ENCODE results near the gene CES5A.
"Not testable (repeated sequence)": the region's sequence is repeated elsewhere in the genome, so short reads cannot be mapped to it uniquely, and the experiment has no call there.

Gene CES5A

DNA sequence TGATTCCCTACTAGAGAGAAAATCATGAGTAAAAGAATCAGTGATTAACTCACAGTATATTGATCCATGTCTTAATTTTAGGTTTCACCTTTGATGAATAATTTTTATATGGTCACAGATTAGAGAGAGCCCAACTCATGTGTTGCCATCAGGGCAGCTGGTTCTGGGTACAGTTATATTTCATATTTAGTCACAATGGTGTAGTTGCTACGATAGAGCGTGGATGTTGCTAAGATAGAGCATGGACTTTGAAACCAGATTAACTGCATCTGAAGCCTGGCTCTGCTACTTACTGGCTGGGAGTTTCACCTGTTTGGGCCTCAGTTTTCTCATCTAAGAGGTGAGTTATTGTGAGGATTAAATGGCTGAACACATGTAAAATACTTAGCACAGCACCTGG, 61.0 kb downstream of the CES5A start:
- H3K27me3 ChIP-seq (ENCODE audit: low read depth); in situ Hi-C loops (cut with MboI; ENCODE audit: low sequenced_read_pairs); H3K36me3 ChIP-seq (replicated peaks); DNase-seq (ENCODE audit: low spot score in 2 of 2); H3K4me1 ChIP-seq; H3K9me3 ChIP-seq; H3K4me3 ChIP-seq: not testable (repeated sequence)

DNA sequence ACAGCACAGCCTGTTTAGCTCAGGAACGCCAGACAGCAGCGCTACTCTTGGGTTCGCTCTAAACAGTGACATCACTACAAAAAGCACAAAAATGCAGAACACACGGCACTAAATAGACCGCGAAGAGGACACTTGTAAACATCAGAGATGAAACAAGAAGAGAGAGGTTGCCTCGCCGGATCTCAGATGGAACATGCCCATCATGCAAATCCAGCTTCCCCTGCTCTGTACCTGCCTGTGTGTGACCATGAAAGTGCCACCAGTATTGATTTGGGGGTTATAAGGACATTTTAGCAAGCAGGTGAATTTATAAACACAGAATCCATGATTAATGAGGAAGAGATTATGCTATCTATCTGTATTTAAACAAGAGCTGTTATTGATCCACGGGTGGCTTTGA, 61.4 kb downstream of the CES5A start:
- DNase-seq (ENCODE audit: low spot score in 2 of 2); H3K27me3 ChIP-seq (ENCODE audit: low read depth); H3K4me3 ChIP-seq; H3K9me3 ChIP-seq; in situ Hi-C loops (cut with MboI; ENCODE audit: low sequenced_read_pairs); H3K4me1 ChIP-seq; H3K36me3 ChIP-seq (replicated peaks): not testable (repeated sequence)

DNA sequence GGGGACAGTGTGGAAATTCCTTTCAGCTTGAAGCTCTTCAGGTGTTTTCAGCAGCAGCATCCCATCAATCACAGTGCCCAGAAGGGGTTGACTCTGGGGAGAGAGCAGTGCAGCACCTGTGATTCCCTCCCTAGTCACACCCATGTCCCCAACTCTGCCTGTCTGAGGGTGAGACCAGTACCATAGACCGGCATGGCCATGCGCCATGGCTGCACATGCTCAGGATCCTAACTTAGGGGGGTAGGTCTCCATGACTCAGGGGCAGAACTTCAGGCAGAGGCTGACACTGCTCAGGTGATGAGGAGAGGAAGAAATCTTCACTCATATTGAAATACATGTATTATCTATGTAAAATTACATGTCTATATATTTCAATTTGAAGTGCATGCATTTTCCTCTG, 62.2 kb downstream of the CES5A start:
- in situ Hi-C loops (cut with MboI; ENCODE audit: low sequenced_read_pairs) = no loop called here
- Histone ChIP-seq H3K4me1 (peaks cover 4% of the 10 kb centered on the region; the same call in 1 of the 2 replicates), H3K36me3 (replicated peaks) (no peaks in the 10 kb centered on the region), H3K9me3 (no peaks in the 10 kb centered on the region), H3K27me3 (ENCODE audit: low read depth) (no peaks in the 10 kb centered on the region), H3K4me3 (no peak overlapping the region)
- no peak for DNase-seq (ENCODE audit: low spot score in 2 of 2)

DNA sequence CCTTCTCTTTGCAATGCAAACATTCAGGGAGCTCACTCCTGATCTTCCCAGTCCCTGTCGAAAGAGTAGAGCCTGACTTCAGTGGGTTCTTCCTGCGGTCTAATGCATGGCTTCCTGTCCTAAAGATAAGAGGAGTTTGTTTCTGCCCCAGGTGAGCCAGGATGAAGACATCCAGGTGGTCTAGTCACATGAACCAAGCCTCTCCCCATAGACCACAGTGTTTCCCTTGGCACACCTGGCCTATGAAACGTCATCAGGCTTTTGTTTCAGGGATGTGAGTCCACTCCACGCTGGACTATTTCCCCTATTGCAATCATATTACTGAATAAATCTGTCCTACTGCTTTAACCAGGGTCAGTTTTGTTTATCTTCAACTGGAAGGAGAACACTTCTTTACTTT, 63.4 kb downstream of the CES5A start:
- Histone ChIP-seq H3K4me1 (peaks cover 4% of the 10 kb centered on the region; the same call in 1 of the 2 replicates), H3K9me3 (no peaks in the 10 kb centered on the region), H3K4me3 (no peak overlapping the region), H3K36me3 (replicated peaks) (no peaks in the 10 kb centered on the region), H3K27me3 (ENCODE audit: low read depth) (no peaks in the 10 kb centered on the region)
- in situ Hi-C loops (cut with MboI; ENCODE audit: low sequenced_read_pairs) = no loop called here
- no peak for DNase-seq (ENCODE audit: low spot score in 2 of 2)

DNA sequence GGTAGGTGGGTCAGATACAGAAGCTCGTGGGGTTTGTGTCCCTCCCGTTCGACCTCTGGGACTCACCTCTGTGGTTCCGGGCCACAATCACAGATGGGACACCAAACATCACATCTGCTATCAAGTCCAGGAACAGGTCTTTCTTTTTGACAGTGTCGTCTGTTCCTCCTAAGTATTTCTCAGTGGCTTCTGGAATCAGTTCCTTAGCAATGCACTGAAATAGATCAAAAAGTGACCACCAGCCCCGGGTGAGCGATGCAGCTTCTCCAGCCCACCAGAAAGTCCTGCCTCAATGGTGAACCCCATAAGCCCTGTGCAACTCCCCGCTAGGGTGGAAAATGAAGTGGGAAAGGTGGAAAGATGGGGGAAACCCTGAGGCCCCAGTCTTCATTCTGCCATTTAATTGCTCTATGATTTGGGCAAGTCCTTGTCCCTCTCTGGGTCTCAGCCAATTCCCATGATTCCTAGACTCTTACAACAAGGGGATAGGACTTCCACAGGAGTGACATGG, 64.7 kb downstream of the CES5A start:
- H3K36me3 ChIP-seq (replicated peaks) = no peaks in the 10 kb centered on the region
- DNase-seq (ENCODE audit: low spot score in 2 of 2) = no peak
- no peaks in the 10 kb centered on the region for H3K9me3 ChIP-seq
- no peaks in the 10 kb centered on the region for H3K27me3 ChIP-seq (ENCODE audit: low read depth)
- H3K4me3 ChIP-seq = no peak overlapping the region
- in situ Hi-C loops (cut with MboI; ENCODE audit: low sequenced_read_pairs) = no loop called here
- peaks cover 4% of the 10 kb centered on the region; the same call in 1 of the 2 replicates for H3K4me1 ChIP-seq

DNA sequence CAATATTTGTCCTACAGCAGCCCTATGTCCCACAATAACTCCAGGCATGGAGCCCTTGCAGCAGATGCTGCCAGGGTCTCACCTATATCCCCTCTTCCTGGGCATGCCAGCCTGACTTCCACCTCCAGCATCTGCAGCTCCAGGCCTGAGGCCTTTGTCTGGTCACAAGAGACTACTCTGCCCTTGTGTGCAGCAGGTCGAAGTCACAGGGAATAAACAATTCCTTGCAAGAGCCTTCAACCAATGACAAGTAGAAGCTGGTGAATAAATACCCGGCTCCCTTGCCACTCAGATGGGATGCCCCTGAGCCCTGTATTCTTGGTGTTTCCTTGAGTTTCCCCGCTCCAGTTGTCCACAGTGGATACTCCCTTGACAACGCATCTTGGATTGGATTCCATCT, 65.3 kb downstream of the CES5A start:
- no peak for DNase-seq (ENCODE audit: low spot score in 2 of 2)
- Histone ChIP-seq H3K36me3 (replicated peaks) (no peaks in the 10 kb centered on the region), H3K9me3 (no peaks in the 10 kb centered on the region), H3K4me3 (no peak overlapping the region), H3K27me3 (ENCODE audit: low read depth) (no peaks in the 10 kb centered on the region), H3K4me1 (peaks cover 4% of the 10 kb centered on the region; the same call in 1 of the 2 replicates)
- in situ Hi-C loops (cut with MboI; ENCODE audit: low sequenced_read_pairs) = no loop called here

DNA sequence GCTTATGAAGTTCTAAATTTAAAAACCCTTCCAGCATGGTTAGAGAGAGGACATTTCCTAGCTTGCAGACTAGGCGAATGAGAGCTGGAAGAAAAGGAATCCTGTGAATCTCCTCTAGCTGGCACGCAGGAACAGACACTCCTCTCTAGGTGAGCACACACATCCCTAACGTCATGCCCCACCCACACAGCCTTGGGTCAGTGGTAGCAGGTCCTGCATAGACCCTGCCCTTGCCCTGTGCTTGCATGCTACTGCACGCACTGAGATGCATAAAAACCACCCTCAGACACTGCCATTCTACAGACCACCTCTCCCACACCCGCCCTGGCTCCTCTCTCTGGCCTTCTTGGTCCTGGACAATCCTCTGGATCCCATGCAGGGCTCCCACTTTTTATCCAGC, 65.8 kb downstream of the CES5A start:
- no peak overlapping the region for H3K4me3 ChIP-seq
- H3K9me3 ChIP-seq = no peaks in the 10 kb centered on the region
- no peaks in the 10 kb centered on the region for H3K36me3 ChIP-seq (replicated peaks)
- DNase-seq (ENCODE audit: low spot score in 2 of 2) = no peak
- H3K27me3 ChIP-seq (ENCODE audit: low read depth) = no peaks in the 10 kb centered on the region
- peaks cover 4% of the 10 kb centered on the region; the same call in 1 of the 2 replicates for H3K4me1 ChIP-seq
- in situ Hi-C loops (cut with MboI; ENCODE audit: low sequenced_read_pairs) = no loop called here

DNA sequence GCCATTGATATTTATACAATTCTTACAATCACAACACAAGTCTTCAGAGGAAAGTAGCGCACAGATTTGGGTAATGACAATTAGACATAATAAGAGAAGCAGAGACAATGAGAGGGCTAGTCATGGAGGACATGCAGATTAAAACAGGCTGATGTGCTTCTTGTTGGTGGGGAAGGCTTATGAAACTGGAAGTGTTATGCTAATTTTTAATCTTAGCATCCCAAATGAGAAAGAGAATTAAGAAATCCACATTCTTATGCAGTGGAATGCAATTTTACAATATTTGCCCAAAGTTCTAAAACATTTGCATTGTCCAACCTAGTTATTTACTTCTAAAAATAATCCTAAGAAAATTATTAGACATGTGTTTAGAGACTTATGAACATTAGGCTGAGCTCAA, 66.9 kb downstream of the CES5A start:
- in situ Hi-C loops (cut with MboI; ENCODE audit: low sequenced_read_pairs) = not testable (repeated sequence)

DNA sequence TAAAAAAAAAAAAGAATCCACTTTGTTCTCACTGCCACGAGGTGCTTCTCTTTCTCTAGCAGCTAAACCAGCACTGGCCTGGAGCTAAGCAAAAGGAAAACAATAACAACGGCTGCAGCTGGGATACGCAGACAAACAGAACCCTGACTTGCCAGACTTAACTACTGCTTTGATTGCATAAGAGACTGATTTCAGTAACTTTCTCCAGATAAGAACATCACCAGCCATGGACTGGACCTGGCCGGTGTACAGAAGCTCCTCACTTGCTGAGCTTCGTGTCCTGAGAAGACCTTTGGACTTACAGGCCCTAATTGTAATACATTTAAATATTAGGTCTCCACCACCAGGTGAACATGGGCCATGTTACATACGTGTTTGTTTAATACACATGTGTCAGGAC, 70.1 kb downstream of the CES5A start:
- DNase-seq (ENCODE audit: low spot score in 2 of 2); H3K9me3 ChIP-seq; H3K27me3 ChIP-seq (ENCODE audit: low read depth); H3K4me1 ChIP-seq; H3K4me3 ChIP-seq; H3K36me3 ChIP-seq (replicated peaks); in situ Hi-C loops (cut with MboI; ENCODE audit: low sequenced_read_pairs): not testable (repeated sequence)

More for the DNA sequence above, 66.9 kb downstream of the CES5A start:
- DNase-seq (ENCODE audit: low spot score in 2 of 2) = peak in 1 of 2 experiments; percentile 62
- H3K9me3 ChIP-seq; H3K27me3 ChIP-seq (ENCODE audit: low read depth); H3K36me3 ChIP-seq (replicated peaks); H3K4me3 ChIP-seq; H3K4me1 ChIP-seq: not testable (repeated sequence)

DNA sequence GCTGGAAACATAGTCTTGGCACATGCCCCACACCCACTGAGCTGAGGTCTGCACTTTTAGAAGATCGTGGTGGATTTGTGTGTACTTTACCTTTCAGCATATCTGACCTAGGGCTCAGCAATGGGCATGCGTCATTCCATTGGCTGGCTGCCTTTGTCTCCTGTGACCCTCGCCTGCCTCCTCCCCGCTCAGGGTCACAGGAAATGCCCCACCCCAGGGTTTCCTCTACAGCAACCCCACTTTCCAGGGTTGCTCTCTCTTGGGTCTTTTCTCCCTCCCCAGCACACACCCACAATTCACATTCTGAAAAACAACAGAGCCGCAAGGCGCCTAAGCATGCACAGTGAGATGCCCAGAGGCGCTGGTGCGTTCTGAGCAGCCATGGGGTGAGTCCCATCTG, 71.5 kb downstream of the CES5A start:
- H3K9me3 ChIP-seq; H3K4me1 ChIP-seq; H3K36me3 ChIP-seq (replicated peaks); in situ Hi-C loops (cut with MboI; ENCODE audit: low sequenced_read_pairs); H3K4me3 ChIP-seq; H3K27me3 ChIP-seq (ENCODE audit: low read depth); DNase-seq (ENCODE audit: low spot score in 2 of 2): not testable (repeated sequence)
